ENCODE results near the gene YBEY.

- no peak for TF ChIP-seq GLIS3 (CRISPR knock-in tag; IDR thresholded peaks at IDR 0.05)
- TF ChIP-seq ZNF565 (CRISPR knock-in tag; conservative IDR thresholded peaks at IDR 0.05; ENCODE audit: low read depth) = no peak
- TF ChIP-seq CREB5 (CRISPR knock-in tag; IDR thresholded peaks at IDR 0.05; ENCODE audit: low read depth) = no peak
Observed at GRCh38 chr21:46264690-46265144, 21.4 kb upstream of the YBEY start.

Measured in SK-N-SH treated with all-trans-retinoic acid at 6 μM for 48 hours (cell line).